SK-N-SH treated with all-trans-retinoic acid at 6 μM for 48 hours (cell line): ENCODE measurements around the gene IFT81.

Experiments
- ARNTL ChIP-seq: fragments of 450-650 bp; formaldehyde crosslinking; IDR thresholded peaks from 2 replicates; pipeline ENCODE4 v1.5.0; 2020; ENCODE audit warnings: low read depth, mild to moderate bottlenecking, moderate library complexity, borderline replicate concordance
- BACH2 ChIP-seq: fragments of 250-450 bp; sonication (Bioruptor Pico); IDR thresholded peaks from 2 replicates; pipeline ENCODE4 v1.9.0; 2021; ENCODE audit warnings: mild to moderate bottlenecking, borderline replicate concordance
- CREB5 ChIP-seq: fragments of 250-450 bp; sonication (Bioruptor Pico); IDR thresholded peaks from 2 replicates; pipeline ENCODE4 v1.5.1; 2020; ENCODE audit warnings: low read depth, mild to moderate bottlenecking, moderate library complexity
- CSDC2 ChIP-seq: fragments of 250-450 bp; sonication (Bioruptor Pico); IDR thresholded peaks from 2 replicates; pipeline ENCODE4 v1.5.0; 2020; ENCODE audit warnings: mild to moderate bottlenecking, moderate library complexity
- CSRNP3 ChIP-seq: fragments of 250-450 bp; sonication (Bioruptor Pico); IDR thresholded peaks from 2 replicates; pipeline ENCODE4 v1.5.1; 2021; ENCODE audit warnings: mild to moderate bottlenecking, moderate library complexity
- ISL1 ChIP-seq: fragments of 250-450 bp; sonication (Bioruptor Pico); IDR thresholded peaks from 2 replicates; pipeline ENCODE4 v2.1.2; 2022; ENCODE audit warnings: mild to moderate bottlenecking, moderate library complexity
- PATZ1 ChIP-seq: fragments of 250-450 bp; sonication (Bioruptor Pico); IDR thresholded peaks from 2 replicates; pipeline ENCODE4 v1.8.0; 2020; ENCODE audit warnings: mild to moderate bottlenecking, moderate library complexity, borderline replicate concordance
- PPARA ChIP-seq: fragments of 250-450 bp; sonication (Bioruptor Pico); IDR thresholded peaks from 2 replicates; pipeline ENCODE4 v1.5.0; 2020; ENCODE audit warnings: mild to moderate bottlenecking, borderline replicate concordance
- SNAI2 ChIP-seq: fragments of 250-450 bp; sonication (Bioruptor Pico); IDR thresholded peaks from 2 replicates; pipeline ENCODE4 v1.5.0; 2020; ENCODE audit warnings: mild to moderate bottlenecking, moderate library complexity
- TCF4 ChIP-seq: fragments of 250-450 bp; sonication (Bioruptor Pico); IDR thresholded peaks from 2 replicates; pipeline ENCODE4 v1.8.0; 2021; ENCODE audit warnings: mild to moderate bottlenecking, moderate library complexity, borderline replicate concordance
- TSHZ2 ChIP-seq: fragments of 250-450 bp; sonication (Bioruptor Pico); IDR thresholded peaks from 2 replicates; pipeline ENCODE4 v1.5.0; 2020; ENCODE audit warnings: mild to moderate bottlenecking, moderate library complexity
- ZNF70 ChIP-seq: fragments of 450-650 bp; formaldehyde crosslinking; IDR thresholded peaks from 2 replicates; pipeline ENCODE4 v1.5.0; 2020; ENCODE audit warnings: mild to moderate bottlenecking, moderate library complexity

- TF ChIP-seq PPARA (no peak), CSRNP3 (CRISPR knock-in tag) (no peak), CREB5 (CRISPR knock-in tag) (no peak), PATZ1 (CRISPR knock-in tag) (no peak), CSDC2 (CRISPR knock-in tag) (no peak), ISL1 (CRISPR knock-in tag) (no peak), SNAI2 (no peak), TCF4 (CRISPR knock-in tag) (no peak), BACH2 (CRISPR knock-in tag) (no peak), ARNTL (CRISPR knock-in tag) (no peak), ZNF70 (CRISPR knock-in tag) (no peak), TSHZ2 (CRISPR knock-in tag) (no peak)
Observed at GRCh38 chr12:110197003-110197402, 72.8 kb downstream of the IFT81 start.
